Tibial nerve (tissue), 4 donors: Measurements from ENCODE around the gene ABHD12. TPM values are rescaled to one million over a fixed set of nuclear protein-coding genes. Genes with fewer than 3 reads are reported as not detected.
"Not testable (repeated sequence)": the region's sequence is repeated elsewhere in the genome, so short reads cannot be mapped to it uniquely, and the experiment has no call there.

Source experiments
- DNase-seq, 2 donors: peaks; one replicate each; pipeline ENCODE4 v3.0.0-alpha.2; 2019; ENCODE audit warnings: low spot score in 2 of 2
- H3K27ac ChIP-seq, 4 donors: fragments of 200-600 bp; sonication (generic) in 3 of 4; one replicate each; pipeline ENCODE4 v1.5.1; 2017 to 2019; ENCODE audit warnings: mild to moderate bottlenecking in 1 of 4
- H3K27me3 ChIP-seq, 2 donors: fragments of 200-600 bp; sonication (generic) in 1 of 2; one replicate each; pipeline versions ENCODE4 v1.5.1 to v1.6.0; 2017 to 2019
- H3K36me3 ChIP-seq, 3 donors: fragments of 200-600 bp; sonication (generic); one replicate each; pipeline ENCODE4 v1.5.1; 2018 to 2019
- H3K4me1 ChIP-seq, 4 donors: fragments of 200-600 bp; sonication (generic) in 3 of 4; one replicate each; pipeline ENCODE4 v1.5.1; 2017 to 2019
- H3K4me3 ChIP-seq, 4 donors: fragments of 200-600 bp; sonication (generic) in 3 of 4; one replicate each; pipeline ENCODE4 v1.5.1; 2017 to 2019; ENCODE audit warnings: mild to moderate bottlenecking in 1 of 4, moderate library complexity in 1 of 4
- H3K9me3 ChIP-seq, 4 donors: fragments of 200-600 bp; sonication (generic) in 3 of 4; one replicate each; pipeline ENCODE4 v1.5.1; 2017 to 2019
- CTCF ChIP-seq, 5 experiments: fragments of 200-600 bp in 3 of 5; fragments of 450-650 bp in 2 of 5; sonication (generic) in 3 of 5; IDR thresholded peaks; one replicate each; pipeline ENCODE4 v1.5.1; 2016 to 2019; ENCODE audit warnings: antibody characterized with exemption in 5 of 5, mild to moderate bottlenecking in 3 of 5, moderate library complexity in 2 of 5
- EP300 ChIP-seq, 2 donors: sonication (generic); formaldehyde crosslinking; IDR thresholded peaks; one replicate each; pipeline ENCODE4 v1.6.1; 2017; ENCODE audit warnings: antibody characterized with exemption in 2 of 2, mild to moderate bottlenecking in 1 of 2
- POLR2A ChIP-seq, 2 donors: fragments of 450-650 bp; IDR thresholded peaks; one replicate each; pipeline ENCODE4 v1.6.1; 2017; ENCODE audit warnings: antibody characterized with exemption in 2 of 2, mild to moderate bottlenecking in 2 of 2, moderate library complexity in 2 of 2
- WGBS, 2 donors: methylation state at CpG; one replicate each; pipeline ENCODE4 v1.1.5; 2018; 5-methylcytosine and 5-hydroxymethylcytosine counted together
- total RNA-seq, 4 donors: library from RNA; depleted of rRNA; stranded (reverse); fragments of >200 nt; gene quantifications; one replicate each; pipeline ENCODE4 v1.1.0, GENCODE V29; 2016

The ABHD12 gene
- total RNA-seq, 4 donors from 2014 or later: 67.2 to 116 (median 105) TPM

GRCh38 chr20:25402583-25402982 lies 11.9 kb upstream of the ABHD12 start:
- Histone ChIP-seq H3K4me1 (peaks cover 0 to 18% (median 5%) of the 10 kb centered on the region in 4 donors), H3K4me3 (no peak overlapping the region), H3K27ac (no peak overlapping the region), H3K9me3 (peaks cover 0 to 18% (median 7%) of the 10 kb centered on the region in 4 donors), H3K36me3 (no peaks in the 10 kb centered on the region), H3K27me3 (no peaks in the 10 kb centered on the region)
- TF ChIP-seq POLR2A (IDR thresholded peaks at IDR 0.05): no peak
- TF ChIP-seq EP300 (IDR thresholded peaks at IDR 0.05): no peak
- TF ChIP-seq CTCF (IDR thresholded peaks at IDR 0.05): no peak
- 97% methylated on average over 7 of the region's 7 CpGs for WGBS, 2 donors
- no peak for DNase-seq

- H3K27ac ChIP-seq, DNase-seq, H3K4me3 ChIP-seq, H3K27me3 ChIP-seq, H3K36me3 ChIP-seq: not testable (repeated sequence)
- 61 to 62% methylated on average over 11 of the region's 11 CpGs for WGBS, 2 donors
- Histone ChIP-seq H3K4me1 (peaks cover 0 to 21% (median 6%) of the 10 kb centered on the region in 4 donors), H3K9me3 (peaks cover 0 to 18% (median 7%) of the 10 kb centered on the region in 4 donors)
Observed at GRCh38 chr20:25400291-25400732, 9.7 kb upstream of the ABHD12 start.

- WGBS, 2 donors: 3 to 12% methylated on average over 5 of the region's 5 CpGs
- DNase-seq: peak in 1 of 2 donors; percentile 81
- H3K4me3 ChIP-seq: no peak overlapping the region
- H3K36me3 ChIP-seq: no peaks in the 10 kb centered on the region
- H3K27ac ChIP-seq: peak overlapping the region in 2 of 4 donors; percentile 31 to 58
- TF ChIP-seq CTCF (IDR thresholded peaks at IDR 0.05): peak; percentile 59 to 78 (median 63)
- TF ChIP-seq POLR2A (IDR thresholded peaks at IDR 0.05): no peak
- TF ChIP-seq EP300 (IDR thresholded peaks at IDR 0.05): no peak
- peaks cover 0 to 21% (median 6%) of the 10 kb centered on the region in 4 donors for H3K4me1 ChIP-seq
- no peaks in the 10 kb centered on the region for H3K27me3 ChIP-seq
- H3K9me3 ChIP-seq: peaks cover 0 to 18% (median 7%) of the 10 kb centered on the region in 4 donors
Observed at GRCh38 chr20:25399037-25399430, 8.4 kb upstream of the ABHD12 start.

GRCh38 chr20:25398376-25399036 lies 7.9 kb upstream of the ABHD12 start:
- WGBS, 2 donors: 24 to 29% methylated on average over 4 of the region's 4 CpGs
- H3K4me3 ChIP-seq: no peak overlapping the region
- no peak for DNase-seq
- peaks cover 0 to 21% (median 6%) of the 10 kb centered on the region in 4 donors for H3K4me1 ChIP-seq
- H3K27me3 ChIP-seq: no peaks in the 10 kb centered on the region
- H3K36me3 ChIP-seq: no peaks in the 10 kb centered on the region
- peaks cover 0 to 17% (median 5%) of the 10 kb centered on the region in 4 donors for H3K9me3 ChIP-seq
- TF ChIP-seq CTCF (IDR thresholded peaks at IDR 0.05) (no peak), POLR2A (IDR thresholded peaks at IDR 0.05) (no peak), EP300 (IDR thresholded peaks at IDR 0.05) (no peak)
- H3K27ac ChIP-seq: peak overlapping the region in 2 of 4 donors; percentile 31 to 58

- H3K36me3 ChIP-seq: no peaks in the 10 kb centered on the region
- no peak overlapping the region for H3K4me3 ChIP-seq
- H3K4me1 ChIP-seq: peaks cover 0 to 21% (median 6%) of the 10 kb centered on the region in 4 donors
- peaks cover 0 to 10% (median 2%) of the 10 kb centered on the region in 4 donors for H3K9me3 ChIP-seq
- TF ChIP-seq CTCF (IDR thresholded peaks at IDR 0.05): no peak
- TF ChIP-seq POLR2A (IDR thresholded peaks at IDR 0.05): no peak
- no peak for TF ChIP-seq EP300 (IDR thresholded peaks at IDR 0.05)
- peak overlapping the region in 2 of 4 donors; percentile 31 to 64 for H3K27ac ChIP-seq
- DNase-seq: no peak
- H3K27me3 ChIP-seq: no peaks in the 10 kb centered on the region
- WGBS, 2 donors: 60 to 67% methylated on average over 1 of the region's 1 CpG
Observed at GRCh38 chr20:25397821-25398220, 7.2 kb upstream of the ABHD12 start.
